Stimulated activated CD8-positive, alpha-beta memory T cell treated with anti-CD3 and anti-CD28 coated beads, Interleukin-15, amount 100 ng/mL, for 1 hour (primary cell): ENCODE results near the gene HDHD5.
"Not testable (repeated sequence)": the region's sequence is repeated elsewhere in the genome, so short reads cannot be mapped to it uniquely, and the experiment has no call there.

ENCODE experiments used
- DNase-seq: peaks from one replicate; pipeline ENCODE4 v3.0.0-alpha.2; 2020; ENCODE audit warnings: low read depth

Gene HDHD5

DNA sequence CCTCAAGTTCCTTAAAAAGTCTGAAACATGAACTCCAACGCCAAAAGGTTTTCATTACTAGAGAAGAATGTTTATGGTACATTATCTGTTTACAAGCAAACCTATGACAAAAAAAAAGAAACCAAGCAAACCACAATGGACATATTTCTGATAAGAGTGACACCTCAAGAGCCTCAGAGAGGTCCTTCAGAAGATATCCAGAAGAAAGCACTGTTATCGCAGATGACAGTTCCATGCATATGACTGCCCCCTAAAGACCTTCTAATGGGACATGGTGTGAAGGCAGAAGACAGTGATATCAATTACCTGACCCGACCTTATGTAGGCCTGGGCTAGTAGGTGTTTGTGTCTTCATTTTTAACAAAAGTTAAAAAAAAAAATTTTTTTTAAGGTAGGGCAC, 3.1 kb downstream of the HDHD5 start:
- DNase-seq = no peak

GRCh38 chr22:17152971-17153370, 6.1 kb downstream of the HDHD5 start:
- DNase-seq = no peak

GRCh38 chr22:17152340-17152739, 6.7 kb downstream of the HDHD5 start:
- DNase-seq = no peak

DNA sequence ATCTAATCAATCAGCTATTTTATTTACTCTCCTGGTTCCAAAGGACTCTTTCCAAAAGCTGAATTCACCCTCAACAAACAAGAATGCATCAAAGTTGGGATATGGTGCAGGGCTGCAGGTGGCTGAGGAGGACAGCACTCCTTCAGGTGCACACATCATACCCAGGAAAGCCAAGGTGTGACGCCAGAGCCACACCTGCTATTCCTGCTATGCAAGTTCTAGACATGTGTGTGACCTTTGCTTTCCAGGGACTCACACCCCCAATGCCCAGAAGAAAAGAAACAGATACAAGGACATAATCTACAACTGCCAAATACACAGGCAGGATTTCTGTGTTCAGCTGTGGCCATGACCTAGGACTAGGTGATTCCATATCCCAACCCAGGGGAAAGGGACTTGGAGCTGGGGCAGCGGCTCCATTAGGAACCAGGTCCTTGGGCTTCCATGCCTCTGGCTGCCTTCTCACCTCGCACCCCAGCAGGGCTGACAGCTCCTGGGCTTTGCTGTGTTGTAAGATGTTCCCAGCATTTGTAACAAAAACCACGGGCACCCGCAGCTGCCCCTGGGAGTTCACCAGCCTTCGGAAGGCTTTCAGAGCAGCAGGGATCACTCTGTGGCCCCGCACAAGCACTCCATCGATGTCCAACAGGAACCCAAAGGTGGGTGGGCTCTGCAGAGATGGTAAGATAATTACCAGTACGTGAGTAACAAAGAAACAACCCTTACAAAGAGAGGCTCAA, 9.8 kb downstream of the HDHD5 start:
- no peak for DNase-seq

DNA sequence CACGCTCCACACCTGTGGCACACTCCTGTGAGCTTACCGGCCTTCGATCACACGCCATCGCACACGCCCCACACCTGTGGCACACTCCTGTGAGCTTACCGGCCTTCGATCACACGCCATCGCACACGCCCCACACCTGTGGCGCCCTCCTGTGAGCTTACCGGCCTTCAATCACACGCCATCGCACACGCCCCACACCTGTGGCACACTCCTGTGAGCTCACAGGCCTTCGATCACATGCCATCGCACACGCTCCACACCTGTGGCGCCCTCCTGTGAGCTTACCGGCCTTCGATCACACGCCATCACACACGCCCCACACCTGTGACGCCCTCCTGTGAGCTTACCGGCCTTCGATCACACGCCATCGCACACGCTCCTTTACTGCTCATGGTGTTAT, 11.6 kb downstream of the HDHD5 start:
- DNase-seq = not testable (repeated sequence)

DNA sequence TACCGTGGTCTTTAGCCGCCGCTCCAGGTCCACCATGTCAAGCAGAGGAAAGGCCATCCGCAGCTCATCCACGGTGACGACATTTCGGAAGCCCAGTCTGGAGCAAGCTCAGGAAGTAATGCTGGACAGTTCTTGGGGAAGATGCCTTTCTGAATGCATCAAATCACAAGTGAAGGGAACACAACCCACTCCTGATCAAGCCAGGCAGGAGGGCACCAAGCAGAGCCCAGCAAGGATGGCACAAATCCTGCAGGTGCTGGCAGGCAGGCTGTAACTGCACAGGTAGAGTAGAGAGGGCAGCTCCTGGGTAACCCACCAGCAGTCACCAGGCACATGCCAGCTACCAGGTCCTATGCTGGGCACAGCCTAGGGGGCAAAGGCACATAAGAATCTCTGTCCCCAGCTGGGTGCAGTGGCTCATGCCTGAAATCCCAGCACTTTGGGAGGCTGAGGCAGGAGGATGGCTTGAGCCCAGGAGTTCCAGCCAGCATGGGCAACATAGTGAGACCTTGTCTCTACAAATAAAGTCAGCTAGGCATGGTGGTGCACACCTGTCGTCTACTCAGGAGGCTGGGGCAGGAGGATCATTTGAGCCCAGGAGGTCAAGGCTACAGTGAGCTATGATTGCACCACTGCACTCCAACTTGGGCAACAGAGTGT, 13.9 kb downstream of the HDHD5 start:
- DNase-seq = no peak

GRCh38 chr22:17143826-17144225, 15.3 kb downstream of the HDHD5 start:
- no peak for DNase-seq

DNA sequence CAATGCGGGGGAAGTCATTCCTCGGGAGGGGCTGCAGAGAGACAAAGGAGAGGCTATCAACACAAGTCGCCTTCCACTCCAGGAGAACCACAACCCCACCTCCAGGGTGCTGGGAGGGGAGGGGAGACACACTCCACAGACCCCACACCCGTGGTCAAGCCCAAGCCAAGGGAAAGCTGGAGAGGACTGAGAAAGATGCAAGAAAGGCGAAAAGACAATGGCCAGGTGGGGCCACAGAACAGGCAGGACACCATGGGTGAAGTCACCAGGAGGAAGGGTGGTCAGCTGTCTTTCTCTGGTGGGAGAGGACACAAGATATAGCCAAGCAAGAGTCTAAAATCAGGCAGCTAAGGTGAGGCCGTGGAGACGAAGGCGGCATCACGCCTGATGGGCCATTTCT, 16.0 kb downstream of the HDHD5 start:
- no peak for DNase-seq

DNA sequence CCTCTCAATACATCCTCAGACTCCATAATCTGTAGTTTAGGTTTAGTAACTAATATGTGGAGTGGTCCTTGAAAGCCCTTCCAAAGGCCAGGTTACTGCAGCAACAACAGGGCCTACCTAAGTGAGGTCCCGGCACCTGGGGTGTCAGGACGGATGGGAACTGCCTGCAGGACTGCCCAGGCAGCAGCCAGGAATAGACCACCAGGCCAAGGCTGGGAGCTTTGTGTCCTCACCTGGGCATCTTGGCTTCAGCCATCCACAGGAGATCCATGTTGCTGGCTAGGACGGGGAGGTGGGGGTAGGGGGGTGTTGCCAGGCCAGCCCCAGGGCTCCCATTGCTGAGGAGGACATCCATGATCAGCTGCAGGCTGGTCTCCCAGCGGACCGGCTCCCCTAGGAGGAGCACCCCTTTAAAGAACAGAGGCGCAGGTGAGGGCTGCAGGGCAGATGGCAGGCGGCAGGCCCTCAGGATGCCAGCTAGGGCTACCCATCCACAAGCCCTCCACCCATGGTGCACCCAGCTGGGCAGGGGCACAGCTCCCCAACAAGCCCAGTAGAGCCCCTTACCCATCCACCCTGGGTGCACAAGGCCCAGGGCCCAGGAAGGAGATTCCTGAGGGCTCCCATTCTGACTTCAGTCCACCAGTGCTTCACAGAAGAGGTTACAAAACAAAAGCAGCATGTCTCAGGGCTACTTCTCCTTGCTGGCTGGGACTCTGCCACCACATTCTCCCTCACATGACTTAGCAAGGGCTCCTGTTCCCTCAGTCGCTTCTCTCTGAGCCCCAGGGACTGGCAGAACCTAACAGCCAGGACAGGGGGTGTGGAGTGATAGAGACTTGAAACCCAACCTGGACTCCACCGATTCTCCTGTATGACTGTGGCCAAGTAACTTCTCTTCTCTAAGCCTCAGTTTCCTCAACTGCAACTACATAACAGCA, 18.0 kb downstream of the HDHD5 start:
- DNase-seq = no peak

DNA sequence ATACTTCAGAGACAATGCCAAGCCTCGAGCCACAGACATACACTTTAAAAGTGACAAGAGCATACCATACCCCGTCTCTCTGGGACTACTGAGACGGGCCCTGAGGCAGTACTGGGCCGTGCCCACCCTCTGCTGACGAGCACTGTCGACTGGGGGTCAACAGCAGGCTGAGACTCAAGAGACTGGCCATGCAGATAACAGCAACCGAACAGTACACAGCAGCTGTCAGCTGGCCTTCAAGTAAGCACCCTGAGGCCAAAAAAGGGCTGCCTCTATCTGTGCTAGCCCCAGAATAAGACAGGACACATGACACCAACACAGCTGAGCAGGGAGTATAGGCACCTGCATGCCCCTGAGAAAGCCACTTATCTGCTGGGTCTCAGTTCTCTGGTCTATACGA, 19.1 kb downstream of the HDHD5 start:
- no peak for DNase-seq

DNA sequence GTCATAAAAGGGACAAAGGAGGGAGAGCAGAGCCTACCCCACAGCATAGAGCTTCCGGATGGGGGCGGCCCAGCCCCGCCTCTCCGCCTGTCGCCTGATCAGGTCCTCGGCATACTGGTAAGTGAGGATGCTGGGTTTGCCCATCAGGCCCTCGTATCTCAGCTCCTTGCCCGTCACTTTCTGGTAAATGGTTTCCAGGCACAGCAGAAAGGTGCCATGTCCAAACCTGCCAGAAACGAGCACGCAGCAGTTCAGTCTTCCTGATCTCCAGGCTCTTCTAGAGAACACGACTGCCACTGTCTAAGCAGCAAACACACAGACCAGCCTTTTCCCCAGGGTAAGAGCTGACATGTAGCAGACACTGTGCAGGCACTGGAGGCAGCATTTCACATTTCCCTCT, 20.6 kb downstream of the HDHD5 start:
- DNase-seq = no peak

- DNase-seq = no peak
Measured at GRCh38 chr22:17137861-17138425, 21.1 kb downstream of the HDHD5 start.

GRCh38 chr22:17137170-17137569, 21.9 kb downstream of the HDHD5 start:
- no peak for DNase-seq

DNA sequence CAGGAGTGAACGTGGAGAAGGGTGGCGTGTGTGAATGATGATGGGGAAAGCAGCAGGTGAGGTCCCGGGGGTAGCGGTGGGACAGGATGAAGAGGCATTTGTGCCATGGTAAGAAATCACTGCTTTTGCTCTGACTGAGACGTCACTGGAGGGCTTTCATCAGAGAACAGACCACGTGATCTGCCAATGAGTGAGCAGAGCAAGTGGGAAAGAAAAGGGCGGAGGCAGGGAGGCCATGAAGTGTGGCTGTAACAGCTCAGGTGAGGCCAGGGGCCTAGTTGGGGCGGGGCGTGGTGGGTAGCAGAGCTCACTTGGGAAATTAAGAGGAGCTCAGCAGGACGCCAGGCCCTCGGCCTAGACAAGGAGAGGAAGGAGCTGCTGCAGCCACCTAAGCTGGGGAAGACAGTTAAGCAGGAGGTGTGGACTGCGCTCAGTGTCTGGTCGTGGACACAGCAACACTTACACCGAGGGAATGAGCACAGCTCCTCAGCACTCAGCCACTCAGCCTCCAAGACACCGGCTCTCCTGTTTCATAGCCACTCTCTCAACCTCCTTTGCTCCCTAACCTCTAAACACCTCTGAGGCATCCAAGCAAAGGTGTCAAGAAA, 23.8 kb downstream of the HDHD5 start:
- DNase-seq = no peak

DNA sequence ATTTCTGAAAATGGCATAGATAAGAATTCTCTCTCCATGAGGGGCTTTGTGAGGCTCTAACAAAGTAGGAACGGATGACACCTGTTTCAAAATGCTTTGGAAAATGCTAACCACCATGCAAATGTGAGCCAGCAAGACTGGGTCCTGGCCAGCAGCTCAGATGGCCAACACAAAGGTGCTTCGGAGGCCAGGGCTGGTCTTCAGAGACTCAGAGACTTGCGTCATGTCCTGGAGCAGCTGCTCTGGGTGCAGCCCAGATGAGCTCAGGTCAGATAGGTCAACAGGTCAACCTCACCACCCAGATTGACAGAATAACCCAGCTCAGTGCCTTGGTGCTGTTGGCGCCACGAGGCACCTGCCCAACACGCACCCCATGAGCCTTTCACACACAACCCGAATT, 25.9 kb downstream of the HDHD5 start:
- no peak for DNase-seq

GRCh38 chr22:17132112-17132511, 27.0 kb downstream of the HDHD5 start:
- no peak for DNase-seq

DNA sequence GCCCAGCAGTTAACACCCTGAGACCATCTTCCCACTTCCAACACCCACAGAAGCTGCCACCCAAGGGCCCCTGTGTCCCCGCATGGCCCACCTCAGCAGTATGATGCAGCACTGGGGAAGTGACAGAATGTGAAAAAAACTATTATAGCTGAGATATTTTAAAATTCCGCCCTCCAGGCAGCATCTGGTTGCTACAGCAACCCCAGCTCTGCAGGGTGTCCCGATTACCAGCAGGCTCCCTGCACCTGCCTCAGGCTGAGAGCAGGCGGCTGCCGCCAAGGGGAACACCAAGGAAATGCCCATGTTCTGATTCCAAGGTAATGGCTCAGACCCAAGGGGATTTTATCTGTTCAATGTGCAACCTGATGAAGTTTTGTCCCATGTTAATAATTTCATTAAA, 27.4 kb downstream of the HDHD5 start:
- no peak for DNase-seq

GRCh38 chr22:17130199-17130598, 28.9 kb downstream of the HDHD5 start:
- DNase-seq = no peak

GRCh38 chr22:17121233-17122195, 37.6 kb downstream of the HDHD5 start, which contains the start of gene TMEM121B:
TSS of gene TMEM121B (minus strand) at chr22:17121360. CDS start at chr22:17121127, 233 bp downstream.
- no peak for DNase-seq

DNA sequence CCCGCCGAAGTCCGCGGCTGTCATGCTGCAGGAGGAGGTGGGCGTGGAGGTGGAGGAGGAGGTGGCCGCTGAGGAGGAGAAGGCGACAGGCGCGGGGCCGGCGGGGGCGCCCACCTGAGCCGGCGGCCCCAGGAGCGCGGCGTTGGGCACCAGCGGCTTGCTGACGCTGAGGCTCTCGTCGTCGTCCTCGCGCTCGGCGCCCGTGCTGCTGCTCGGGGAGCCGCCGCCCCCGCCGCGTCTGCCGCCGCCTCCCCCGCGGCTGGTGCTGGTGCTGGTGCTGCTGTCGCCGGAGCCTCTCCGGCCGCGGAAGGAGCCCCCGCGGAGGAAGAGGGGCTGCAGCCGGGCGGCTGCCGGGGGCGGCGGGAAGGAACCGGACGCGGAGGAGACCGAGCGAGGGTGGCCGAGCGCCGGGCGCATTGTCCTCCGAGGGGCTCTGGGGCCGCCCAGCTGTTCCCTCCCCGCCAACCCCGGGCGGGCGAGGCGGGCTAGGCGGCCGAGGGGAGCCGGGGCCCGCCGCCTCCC, 38.3 kb downstream of the HDHD5 start:
- no peak for DNase-seq
